MM.1S (cell line): ENCODE results near the gene HIPK3.

Experiments used
- DNase-seq: peaks from one replicate; pipeline ENCODE4 v3.0.0-alpha.2; 2015
- H2AFZ ChIP-seq: fragments of 300-600 bp; sonication (generic); 2 replicates; pipeline ENCODE4 v1.6.0; 2016; ENCODE audit warnings: antibody characterized with exemption, low read length
- H3F3A ChIP-seq: fragments of 300-600 bp; sonication (generic); 2 replicates; pipeline ENCODE4 v1.6.1; 2016; ENCODE audit warnings: mild to moderate bottlenecking, antibody characterized with exemption, low read length, moderate library complexity, mixed read lengths; ENCODE audit not compliant: insufficient read depth
- H3K27ac ChIP-seq: fragments of 300-600 bp; sonication (generic); 2 replicates; pipeline ENCODE4 v1.5.1; 2016; ENCODE audit warnings: mild to moderate bottlenecking, low read length
- H3K27me3 ChIP-seq: fragments of 300-600 bp; sonication (generic); replicated peaks from 2 replicates; pipeline ENCODE4 v1.6.0; 2016; ENCODE audit warnings: low read length; ENCODE audit not compliant: insufficient read depth
- H3K36me3 ChIP-seq: fragments of 300-600 bp; sonication (generic); replicated peaks from 2 replicates; pipeline ENCODE4 v1.6.1; 2016; ENCODE audit warnings: mild to moderate bottlenecking, low read length, mixed read lengths; ENCODE audit not compliant: insufficient read depth
- H3K4me1 ChIP-seq: fragments of 300-600 bp; sonication (generic); 2 replicates; pipeline ENCODE4 v1.6.1; 2016; ENCODE audit warnings: low read length, mixed read lengths
- H3K4me2 ChIP-seq: fragments of 300-600 bp; sonication (generic); 2 replicates; pipeline ENCODE4 v1.6.0; 2016; ENCODE audit warnings: low read depth, low read length
- H3K4me3 ChIP-seq: fragments of 300-600 bp; sonication (generic); 2 replicates; pipeline ENCODE4 v1.5.1; 2016; ENCODE audit warnings: low read length, mixed read lengths
- H3K79me2 ChIP-seq: fragments of 300-600 bp; sonication (generic); 2 replicates; pipeline ENCODE4 v1.6.1; 2016; ENCODE audit warnings: mixed run types, low read length, mixed read lengths
- H3K9ac ChIP-seq: fragments of 300-600 bp; sonication (generic); 2 replicates; pipeline ENCODE4 v1.6.1; 2016; ENCODE audit warnings: low read length, mixed read lengths
- H3K9me2 ChIP-seq: fragments of 300-600 bp; sonication (generic); replicated peaks from 2 replicates; pipeline ENCODE4 v1.6.1; 2016; ENCODE audit warnings: mild to moderate bottlenecking, low read length, mixed read lengths; ENCODE audit not compliant: insufficient read depth
- H3K9me3 ChIP-seq: fragments of 300-600 bp; sonication (generic); replicated peaks from 2 replicates; pipeline ENCODE4 v1.6.1; 2016; ENCODE audit warnings: mild to moderate bottlenecking, low read length, mixed read lengths; ENCODE audit not compliant: insufficient read depth
- H4K20me1 ChIP-seq: fragments of 300-600 bp; sonication (generic); 2 replicates; pipeline ENCODE4 v1.6.1; 2016; ENCODE audit warnings: mild to moderate bottlenecking, low read length, moderate library complexity, mixed read lengths; ENCODE audit not compliant: insufficient read depth
- CTCF ChIP-seq: fragments of 300-600 bp; sonication (generic); IDR thresholded peaks from 2 replicates; pipeline ENCODE4 v1.5.1; 2016; ENCODE audit warnings: antibody characterized with exemption, low read length, mixed read lengths
- EZH2 ChIP-seq: fragments of 300-600 bp; sonication (generic); optimal IDR thresholded peaks from 2 replicates; pipeline ENCODE3; 2017; ENCODE audit warnings: low read depth, mild to moderate bottlenecking, antibody characterized with exemption, low read length, mixed read lengths
- EZH2phosphoT487 ChIP-seq: fragments of 300-600 bp; sonication (generic); IDR thresholded peaks from 2 replicates; pipeline ENCODE4 v1.6.1; 2018; ENCODE audit warnings: antibody characterized with exemption, low read length

HIPK3 gene

GRCh38 chr11:33399421-33399820 lies 142.2 kb downstream of the HIPK3 start:
- Histone ChIP-seq H3K36me3 (no peaks in the 10 kb centered on the region), H3K27me3 (no peaks in the 10 kb centered on the region), H3K4me1 (no peaks in the 10 kb centered on the region), H3K9me3 (no peaks in the 10 kb centered on the region), H3K9ac (no peak overlapping the region), H3K9me2 (no peaks in the 10 kb centered on the region), H3K4me3 (no peak overlapping the region), H3K79me2 (no peaks in the 10 kb centered on the region), H3F3A (no peaks in the 10 kb centered on the region), H4K20me1 (no peaks in the 10 kb centered on the region), H3K4me2 (no peak overlapping the region), H3K27ac (no peak overlapping the region), H2AFZ (no peak overlapping the region)
- TF ChIP-seq EZH2phosphoT487 (no peak), EZH2 (no peak), CTCF (no peak)
- no peak for DNase-seq

- no peaks in the 10 kb centered on the region for H3K79me2 ChIP-seq
- no peak overlapping the region for H3K27ac ChIP-seq
Observed at GRCh38 chr11:33402066-33402465, 144.9 kb downstream of the HIPK3 start.

GRCh38 chr11:33403344-33403743 lies 146.2 kb downstream of the HIPK3 start:
- DNase-seq = no peak
- Histone ChIP-seq H3K9me3 (no peaks in the 10 kb centered on the region), H3K9ac (no peak overlapping the region), H3K4me3 (no peak overlapping the region), H3K27me3 (no peaks in the 10 kb centered on the region), H3K27ac (no peak overlapping the region), H3K79me2 (no peaks in the 10 kb centered on the region), H3K36me3 (no peaks in the 10 kb centered on the region), H2AFZ (no peak overlapping the region), H3F3A (no peaks in the 10 kb centered on the region), H3K4me1 (no peaks in the 10 kb centered on the region), H3K4me2 (no peak overlapping the region), H3K9me2 (no peaks in the 10 kb centered on the region), H4K20me1 (no peaks in the 10 kb centered on the region)
- no peak for TF ChIP-seq EZH2
- TF ChIP-seq CTCF = no peak
- TF ChIP-seq EZH2phosphoT487 = no peak

More at GRCh38 chr11:33402066-33402465, 144.9 kb downstream of the HIPK3 start:
- Histone ChIP-seq H3K9me3 (no peaks in the 10 kb centered on the region), H4K20me1 (no peaks in the 10 kb centered on the region), H3K9me2 (no peaks in the 10 kb centered on the region), H2AFZ (no peak overlapping the region), H3K4me1 (no peaks in the 10 kb centered on the region), H3K4me3 (no peak overlapping the region), H3K4me2 (no peak overlapping the region), H3K27me3 (no peaks in the 10 kb centered on the region), H3K36me3 (no peaks in the 10 kb centered on the region), H3F3A (no peaks in the 10 kb centered on the region), H3K9ac (no peak overlapping the region)
- no peak for DNase-seq
- TF ChIP-seq EZH2 (no peak), CTCF (no peak), EZH2phosphoT487 (no peak)
